SK-N-SH (cell line): ENCODE measurements around the gene LRRC8D.

Experiments
- EZH2phosphoT487 ChIP-seq: fragments of 200-600 bp; sonication (generic); IDR thresholded peaks from 2 replicates; pipeline ENCODE4 v1.6.1; 2017; ENCODE audit warnings: low read depth, mixed run types, mild to moderate bottlenecking, antibody characterized with exemption, moderate library complexity, borderline replicate concordance
- MAX ChIP-seq: IDR thresholded peaks from 2 replicates; pipeline ENCODE4 v1.4.0; 2012; ENCODE audit warnings: low read depth
- POLR2AphosphoS5 ChIP-seq: IDR thresholded peaks from 2 replicates; pipeline ENCODE4 v1.6.1; 2012; ENCODE audit warnings: low read depth, low read length
- TAF1 ChIP-seq: IDR thresholded peaks from 2 replicates; pipeline ENCODE4 v1.6.1; 2012; ENCODE audit warnings: low read depth, mild to moderate bottlenecking, low read length, moderate library complexity, borderline replicate concordance
- TF ChIP-seq, protein P1 (sequence below): fragments of 200-600 bp; sonication (generic); IDR thresholded peaks from 2 replicates; pipeline ENCODE4 v1.6.1; 2017; ENCODE audit warnings: antibody characterized with exemption, mild to moderate bottlenecking, moderate library complexity

GRCh38 chr1:89965193-89965768 is 144.4 kb downstream of the LRRC8D start:
- TF ChIP-seq, protein P1, sequence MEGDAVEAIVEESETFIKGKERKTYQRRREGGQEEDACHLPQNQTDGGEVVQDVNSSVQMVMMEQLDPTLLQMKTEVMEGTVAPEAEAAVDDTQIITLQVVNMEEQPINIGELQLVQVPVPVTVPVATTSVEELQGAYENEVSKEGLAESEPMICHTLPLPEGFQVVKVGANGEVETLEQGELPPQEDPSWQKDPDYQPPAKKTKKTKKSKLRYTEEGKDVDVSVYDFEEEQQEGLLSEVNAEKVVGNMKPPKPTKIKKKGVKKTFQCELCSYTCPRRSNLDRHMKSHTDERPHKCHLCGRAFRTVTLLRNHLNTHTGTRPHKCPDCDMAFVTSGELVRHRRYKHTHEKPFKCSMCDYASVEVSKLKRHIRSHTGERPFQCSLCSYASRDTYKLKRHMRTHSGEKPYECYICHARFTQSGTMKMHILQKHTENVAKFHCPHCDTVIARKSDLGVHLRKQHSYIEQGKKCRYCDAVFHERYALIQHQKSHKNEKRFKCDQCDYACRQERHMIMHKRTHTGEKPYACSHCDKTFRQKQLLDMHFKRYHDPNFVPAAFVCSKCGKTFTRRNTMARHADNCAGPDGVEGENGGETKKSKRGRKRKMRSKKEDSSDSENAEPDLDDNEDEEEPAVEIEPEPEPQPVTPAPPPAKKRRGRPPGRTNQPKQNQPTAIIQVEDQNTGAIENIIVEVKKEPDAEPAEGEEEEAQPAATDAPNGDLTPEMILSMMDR: no peak
- no peak for TF ChIP-seq POLR2AphosphoS5
- TF ChIP-seq TAF1: no peak
- TF ChIP-seq MAX: no peak
- TF ChIP-seq EZH2phosphoT487: no peak
